ELR (cell line): Measurements from ENCODE around the gene INTS4.
"Not testable (repeated sequence)": the region's sequence is repeated elsewhere in the genome, so short reads cannot be mapped to it uniquely, and the experiment has no call there.

Experiments
- DNase-seq: peaks from one replicate; pipeline ENCODE4 v3.0.0-alpha.2; 2015; ENCODE audit warnings: low read depth

The INTS4 gene

GRCh38 chr11:78023426-78023825 is 29.0 kb upstream of the INTS4 start:
- DNase-seq = no peak

- peak; percentile 54 for DNase-seq
Observed at GRCh38 chr11:78022397-78023396, 28.2 kb upstream of the INTS4 start, which contains the start of gene KCTD14. KCTD14 (minus strand) TSS chr11:78023276; CDS start chr11:78023249, 27 bp downstream.

- no peak for DNase-seq
Observed at GRCh38 chr11:78021611-78022010, 27.1 kb upstream of the INTS4 start.

- no peak for DNase-seq
Observed at GRCh38 chr11:78020246-78020645, 25.8 kb upstream of the INTS4 start.

GRCh38 chr11:78019808-78020207 is 25.3 kb upstream of the INTS4 start:
- peak; percentile 53 for DNase-seq

- DNase-seq = no peak
Observed at GRCh38 chr11:78015878-78016277, 21.4 kb upstream of the INTS4 start.

- DNase-seq = not testable (repeated sequence)
Observed at GRCh38 chr11:78014937-78015520, 20.6 kb upstream of the INTS4 start.

- no peak for DNase-seq
Observed at GRCh38 chr11:78011301-78011700, 16.8 kb upstream of the INTS4 start.

GRCh38 chr11:78010755-78011154 is 16.3 kb upstream of the INTS4 start:
- no peak for DNase-seq

- no peak for DNase-seq
Observed at GRCh38 chr11:78010304-78010703, 15.8 kb upstream of the INTS4 start.

GRCh38 chr11:78009062-78009461 is 14.6 kb upstream of the INTS4 start:
- no peak for DNase-seq

- peak; percentile 81 for DNase-seq
Observed at GRCh38 chr11:78000193-78000592, 5.7 kb upstream of the INTS4 start.

- DNase-seq = no peak
Observed at GRCh38 chr11:77999446-78000030, 5.1 kb upstream of the INTS4 start.

GRCh38 chr11:77993902-77994301 is 566 bp downstream of the INTS4 start:
- DNase-seq = no peak

- DNase-seq = no peak
Observed at GRCh38 chr11:77990981-77991380, 3.5 kb downstream of the INTS4 start.

- DNase-seq = not testable (repeated sequence)
Observed at GRCh38 chr11:77986456-77986855, 8.0 kb downstream of the INTS4 start.

- no peak for DNase-seq
Observed at GRCh38 chr11:77981346-77981947, 13.0 kb downstream of the INTS4 start.

GRCh38 chr11:77968337-77968736 is 26.1 kb downstream of the INTS4 start:
- no peak for DNase-seq

GRCh38 chr11:77967753-77968152 is 26.7 kb downstream of the INTS4 start:
- DNase-seq = no peak

- DNase-seq = no peak
Observed at GRCh38 chr11:77967121-77967520, 27.3 kb downstream of the INTS4 start.

- no peak for DNase-seq
Observed at GRCh38 chr11:77966338-77966737, 28.1 kb downstream of the INTS4 start.

GRCh38 chr11:77959434-77959833 is 35.0 kb downstream of the INTS4 start:
- no peak for DNase-seq
